SJCRH30 (cell line): ENCODE data around the gene MAML2. TPM values are rescaled to one million over a fixed set of nuclear protein-coding genes. Genes with fewer than 3 reads are reported as not detected.

Experiments used
- DNase-seq, 2 experiments: peaks; one replicate each; pipeline ENCODE4 v3.0.0-alpha.2; 2015 to 2020
- H3K27ac ChIP-seq: fragments of 250-450 bp; sonication (Bioruptor Pico); 2 replicates; pipeline ENCODE4 v1.5.1; 2020; ENCODE audit warnings: mild to moderate bottlenecking, moderate library complexity
- H3K27me3 ChIP-seq: fragments of 250-450 bp; sonication (Bioruptor Pico); 2 replicates; pipeline ENCODE4 v1.5.1; 2020; ENCODE audit warnings: mild to moderate bottlenecking, moderate library complexity
- H3K36me3 ChIP-seq: fragments of 250-450 bp; sonication (Bioruptor Pico); 2 replicates; pipeline ENCODE4 v1.5.1; 2020; ENCODE audit warnings: mild to moderate bottlenecking, moderate library complexity
- H3K4me1 ChIP-seq: fragments of 250-450 bp; sonication (Bioruptor Pico); 2 replicates; pipeline ENCODE4 v1.5.1; 2020; ENCODE audit warnings: mild to moderate bottlenecking, moderate library complexity
- H3K4me3 ChIP-seq: fragments of 250-450 bp; sonication (Bioruptor Pico); 2 replicates; pipeline ENCODE4 v1.5.1; 2020; ENCODE audit warnings: mild to moderate bottlenecking, moderate library complexity
- H3K9me3 ChIP-seq: fragments of 250-450 bp; sonication (Bioruptor Pico); replicated peaks from 2 replicates; pipeline ENCODE4 v1.5.1; 2020; ENCODE audit warnings: mild to moderate bottlenecking, moderate library complexity
- total RNA-seq: library from RNA; depleted of rRNA; stranded (reverse); fragments of >200 nt; shearing (Covaris generic); gene quantifications from 2 replicates; pipeline ENCODE4 v1.2.3, GENCODE V29; 2014

The MAML2 gene
- total RNA-seq, 1 experiment from 2014 or later, result 2.1 TPM

DNA sequence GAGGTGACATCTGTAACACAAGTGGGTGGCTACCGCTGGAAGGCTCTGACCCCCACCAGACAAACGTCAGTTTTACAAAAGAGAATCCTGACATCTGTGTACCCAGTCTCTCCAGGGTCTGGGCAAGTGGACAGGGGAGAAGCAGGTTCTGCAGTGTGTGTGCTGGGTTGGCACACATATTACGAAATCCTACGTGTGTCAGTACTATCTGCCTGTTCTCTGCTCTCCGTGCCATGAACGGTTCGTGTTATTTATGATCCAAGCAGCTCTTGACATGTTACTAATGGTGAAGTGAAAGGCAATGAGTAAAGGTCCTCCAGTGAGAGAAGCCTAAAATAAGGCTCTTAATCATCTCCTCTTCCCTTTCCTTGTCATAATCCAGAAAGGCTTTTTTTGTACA is 217.6 kb downstream of the MAML2 start:
- Histone ChIP-seq H3K9me3 (no peaks in the 10 kb centered on the region), H3K36me3 (no peaks in the 10 kb centered on the region), H3K27ac (no peak overlapping the region), H3K4me1 (peaks cover 11% of the 10 kb centered on the region), H3K4me3 (no peak overlapping the region), H3K27me3 (no peaks in the 10 kb centered on the region)
- DNase-seq, result no peak

DNA sequence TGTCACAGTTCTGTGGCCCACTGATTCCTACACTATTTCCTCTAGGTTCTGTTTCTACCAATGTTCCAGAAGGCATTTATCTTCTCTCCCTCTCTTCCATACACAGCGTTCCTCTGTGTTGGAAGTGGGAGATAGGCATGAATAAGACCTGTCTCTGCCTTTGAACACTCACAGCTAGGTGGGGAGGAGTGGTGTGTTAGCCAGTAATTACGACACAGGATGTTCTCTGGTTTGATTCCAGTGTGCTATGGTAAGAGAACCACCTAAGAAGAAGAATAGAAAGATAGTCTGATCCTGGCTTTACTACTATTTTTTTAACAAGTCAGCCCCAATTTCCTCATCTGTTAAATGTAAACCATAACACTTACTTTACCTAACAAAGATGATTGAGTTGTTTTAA is 218.8 kb downstream of the MAML2 start:
- H3K4me1 ChIP-seq, result peaks cover 11% of the 10 kb centered on the region
- H3K27me3 ChIP-seq, result no peaks in the 10 kb centered on the region
- H3K9me3 ChIP-seq, result no peaks in the 10 kb centered on the region
- H3K4me3 ChIP-seq, result no peak overlapping the region
- H3K36me3 ChIP-seq, result no peaks in the 10 kb centered on the region
- no peak for DNase-seq
- H3K27ac ChIP-seq, result no peak overlapping the region

DNA sequence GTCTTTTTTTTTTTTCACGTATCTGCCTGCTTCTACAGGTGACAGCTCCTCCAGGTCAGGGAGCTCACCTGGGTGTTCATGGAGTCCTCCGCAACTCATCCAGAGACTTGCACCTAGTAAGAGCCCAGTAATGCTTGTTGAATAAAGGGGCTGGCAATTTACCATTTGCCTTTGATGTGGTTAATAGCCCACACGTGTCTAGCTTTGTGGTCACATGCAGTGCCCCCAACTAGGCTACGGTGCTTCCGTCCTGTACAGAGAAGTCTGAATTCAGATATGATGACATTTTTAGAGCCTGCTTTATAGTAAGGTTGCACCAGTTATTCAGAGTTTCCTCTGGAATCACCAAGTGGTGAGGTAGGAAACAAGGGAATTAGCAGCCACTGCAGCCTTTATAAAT is 219.7 kb downstream of the MAML2 start:
- no peaks in the 10 kb centered on the region for H3K9me3 ChIP-seq
- H3K4me1 ChIP-seq, result peaks cover 11% of the 10 kb centered on the region
- no peaks in the 10 kb centered on the region for H3K36me3 ChIP-seq
- no peak for DNase-seq
- no peak overlapping the region for H3K4me3 ChIP-seq
- no peaks in the 10 kb centered on the region for H3K27me3 ChIP-seq
- H3K27ac ChIP-seq, result no peak overlapping the region

DNA sequence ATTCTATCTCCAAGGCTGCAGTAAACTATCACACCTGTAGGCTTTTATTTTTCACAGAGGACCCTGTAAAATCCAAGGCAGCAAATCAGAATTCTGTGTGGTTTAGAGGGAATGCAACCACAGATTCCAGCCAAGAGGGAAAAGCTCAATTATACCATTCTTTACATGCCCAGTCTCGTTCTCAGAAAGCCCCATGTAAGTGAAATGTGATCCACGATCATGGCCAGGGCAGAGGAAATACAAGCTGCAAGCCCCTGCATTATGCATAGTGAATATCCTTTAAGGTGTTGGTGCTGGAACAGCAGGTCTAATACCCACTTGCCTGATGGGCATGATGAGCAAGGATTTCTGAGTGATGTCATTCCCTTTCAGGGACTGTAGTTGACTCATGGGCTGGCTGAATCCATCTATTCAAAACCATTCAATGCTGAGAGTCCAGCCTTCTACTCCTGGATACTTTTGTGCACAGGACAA is 220.4 kb downstream of the MAML2 start:
- peak; percentile 59 to 74 for DNase-seq
- Histone ChIP-seq H3K4me3 (no peak overlapping the region), H3K4me1 (peaks cover 11% of the 10 kb centered on the region), H3K27ac (no peak overlapping the region), H3K9me3 (no peaks in the 10 kb centered on the region), H3K27me3 (no peaks in the 10 kb centered on the region), H3K36me3 (no peaks in the 10 kb centered on the region)

DNA sequence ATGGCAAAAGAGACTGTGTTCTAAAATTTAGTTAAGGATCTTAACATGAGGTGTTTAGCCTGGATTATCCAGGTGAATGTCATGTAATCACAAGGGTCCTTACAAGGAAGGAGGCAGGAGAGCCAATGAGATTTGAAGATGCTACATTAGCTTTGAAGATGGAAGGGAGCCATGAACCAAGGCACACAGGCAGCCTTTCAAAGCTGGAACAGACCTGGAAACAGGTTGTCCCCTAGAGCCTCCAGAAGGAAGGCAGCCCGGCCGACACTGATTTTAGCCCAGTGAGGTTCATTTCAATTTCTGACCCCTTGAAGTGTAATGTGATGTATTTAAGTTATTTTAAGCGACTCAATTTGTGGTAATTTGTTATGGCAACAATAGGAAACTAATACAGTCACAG is 223.8 kb downstream of the MAML2 start:
- Histone ChIP-seq H3K4me3 (no peak overlapping the region), H3K27me3 (no peaks in the 10 kb centered on the region), H3K4me1 (peaks cover 11% of the 10 kb centered on the region), H3K27ac (no peak overlapping the region), H3K36me3 (no peaks in the 10 kb centered on the region), H3K9me3 (no peaks in the 10 kb centered on the region)
- DNase-seq, result no peak

DNA sequence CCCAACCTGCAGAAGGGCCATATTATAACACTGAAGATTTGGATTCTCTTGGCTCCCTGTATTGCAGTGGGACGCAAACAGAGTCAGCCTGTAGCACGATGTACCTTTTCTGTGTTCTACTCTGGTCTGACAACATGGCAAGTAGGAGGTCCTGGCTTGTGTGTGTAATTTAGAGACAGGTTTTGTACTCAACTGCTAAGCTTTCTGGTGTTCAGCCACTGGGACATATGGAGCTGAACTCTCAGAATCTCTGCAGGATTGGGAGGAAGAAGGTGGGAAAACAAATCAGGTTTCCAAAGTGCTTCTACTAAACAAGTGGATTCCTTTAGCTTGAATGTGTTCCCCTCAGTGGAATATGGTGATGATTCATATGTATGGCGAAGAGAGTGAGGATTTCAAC is 226.6 kb downstream of the MAML2 start:
- no peaks in the 10 kb centered on the region for H3K36me3 ChIP-seq
- no peak overlapping the region for H3K27ac ChIP-seq
- H3K27me3 ChIP-seq, result no peaks in the 10 kb centered on the region
- no peaks in the 10 kb centered on the region for H3K9me3 ChIP-seq
- H3K4me1 ChIP-seq, result no peaks in the 10 kb centered on the region; the same call in 1 of the 2 replicates
- no peak for DNase-seq
- no peak overlapping the region for H3K4me3 ChIP-seq

DNA sequence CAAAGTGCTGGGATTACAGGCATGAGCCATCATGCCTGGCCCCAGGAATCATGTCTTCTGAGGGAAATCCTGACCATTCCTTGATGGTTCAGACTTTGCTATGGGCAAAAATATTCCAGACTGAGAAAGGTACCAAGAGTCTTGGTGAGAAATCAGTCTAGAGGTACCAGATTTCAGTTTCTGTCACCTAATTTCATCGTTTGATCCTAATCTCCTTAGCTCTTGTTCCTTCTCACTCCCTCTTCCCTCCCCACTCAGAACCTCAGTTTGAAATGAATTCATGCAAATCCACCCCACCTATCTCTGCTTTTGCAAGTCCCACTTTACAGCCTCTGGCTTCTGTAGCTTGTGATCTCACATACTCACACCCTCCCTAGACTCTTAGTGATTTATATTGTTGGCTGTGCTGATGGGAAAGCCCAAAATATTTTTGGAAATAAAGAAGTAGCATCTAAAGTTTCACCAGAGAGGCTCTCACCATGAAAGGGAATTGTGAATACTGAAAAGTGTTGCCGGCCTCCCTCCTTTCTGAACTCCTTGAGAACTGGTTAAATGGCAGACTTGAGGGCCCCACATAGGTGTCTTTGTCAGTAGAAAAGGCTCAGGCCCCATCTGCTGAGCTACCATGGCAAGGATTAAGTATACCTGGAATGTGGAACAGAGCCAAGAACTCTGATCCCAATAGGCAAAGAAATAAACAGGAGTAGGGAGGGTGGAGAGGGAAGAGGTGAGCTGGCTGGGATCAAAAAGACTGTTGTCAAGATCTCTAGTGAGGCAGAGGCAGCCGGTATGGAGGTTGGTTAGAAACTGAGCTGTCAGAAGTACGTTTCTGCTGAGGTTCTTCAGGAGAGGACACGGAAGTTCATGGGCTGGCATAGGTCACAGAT is 228.6 kb downstream of the MAML2 start:
- H3K27me3 ChIP-seq, result no peaks in the 10 kb centered on the region
- H3K4me3 ChIP-seq, result no peak overlapping the region
- H3K27ac ChIP-seq, result no peak overlapping the region
- DNase-seq, result no peak
- no peaks in the 10 kb centered on the region for H3K36me3 ChIP-seq
- no peaks in the 10 kb centered on the region for H3K4me1 ChIP-seq
- no peaks in the 10 kb centered on the region for H3K9me3 ChIP-seq

DNA sequence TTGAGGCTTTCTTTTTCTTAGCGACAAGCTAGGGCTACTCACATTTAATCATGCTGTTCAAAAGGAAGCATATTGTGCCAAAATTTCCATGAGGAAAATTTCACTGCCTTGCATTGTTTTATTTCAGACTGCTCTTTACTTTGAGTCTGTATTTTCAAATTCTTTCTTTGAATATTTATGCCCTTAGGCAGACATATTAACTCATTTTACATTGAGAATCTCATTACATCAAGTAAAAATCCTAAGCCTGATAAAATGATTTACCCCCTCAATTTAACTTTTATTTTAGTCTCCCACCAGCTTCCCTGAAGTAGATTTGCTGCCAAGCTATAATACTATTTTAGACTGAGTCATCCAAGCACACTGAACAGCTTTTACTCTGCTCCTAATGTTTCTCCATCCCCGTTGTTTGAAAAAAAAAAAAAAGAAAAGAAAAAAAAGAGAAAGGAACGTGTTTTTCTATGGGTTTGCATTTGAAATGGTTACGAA is 229.8 kb downstream of the MAML2 start:
- H3K27ac ChIP-seq, result no peak overlapping the region

DNA sequence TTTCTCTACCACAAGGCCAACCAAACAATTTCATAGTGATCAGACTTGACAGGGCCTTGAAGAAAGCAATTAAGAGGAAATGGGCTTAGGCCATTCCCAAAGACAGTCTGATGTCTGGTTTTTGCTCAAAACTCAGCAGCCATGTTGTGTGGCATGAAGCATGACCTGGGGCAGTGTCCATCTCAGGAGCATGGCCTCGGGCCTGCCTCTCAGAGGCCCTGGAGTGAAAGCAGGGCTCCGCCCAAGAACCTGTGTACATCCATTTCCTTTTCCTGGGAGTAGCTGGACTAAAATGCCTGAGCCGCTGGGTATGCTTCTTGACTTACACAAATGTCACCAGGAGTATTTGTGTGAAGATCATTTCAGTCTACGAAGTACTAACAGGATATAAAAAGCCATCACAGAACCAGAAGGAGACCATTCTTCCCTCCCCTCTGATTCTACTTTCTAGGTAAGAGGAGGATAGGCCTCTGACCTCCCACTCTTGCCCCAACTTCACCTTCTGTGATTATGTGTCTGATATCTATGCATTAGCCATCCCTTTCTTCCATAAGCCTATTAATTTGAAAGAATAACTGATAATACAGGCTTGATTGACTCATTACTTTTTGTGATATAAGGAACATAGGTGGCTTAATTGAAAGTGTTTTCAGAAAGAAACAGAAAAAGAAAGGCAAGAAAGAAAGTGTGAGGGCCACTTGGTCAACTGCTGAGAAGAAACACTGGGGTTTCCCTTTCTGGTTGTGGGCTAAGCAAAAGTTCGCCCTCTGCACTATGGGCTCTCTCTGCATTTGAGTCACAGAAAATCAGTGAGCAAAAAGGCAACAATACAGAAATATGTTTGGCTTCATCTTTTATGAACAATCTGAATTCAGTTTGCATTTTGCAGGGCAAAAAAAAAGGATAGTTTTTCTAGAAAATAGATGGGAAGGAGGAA is 230.5 kb downstream of the MAML2 start:
- H3K4me3 ChIP-seq, result no peak overlapping the region
- H3K36me3 ChIP-seq, result no peaks in the 10 kb centered on the region
- no peaks in the 10 kb centered on the region for H3K4me1 ChIP-seq
- no peaks in the 10 kb centered on the region for H3K9me3 ChIP-seq
- H3K27me3 ChIP-seq, result no peaks in the 10 kb centered on the region
- no peak for DNase-seq
- H3K27ac ChIP-seq, result no peak overlapping the region

More for the DNA sequence above, 229.8 kb downstream of the MAML2 start:
- no peak for DNase-seq
- no peaks in the 10 kb centered on the region for H3K4me1 ChIP-seq
- no peaks in the 10 kb centered on the region for H3K9me3 ChIP-seq
- H3K4me3 ChIP-seq, result no peak overlapping the region
- H3K36me3 ChIP-seq, result no peaks in the 10 kb centered on the region
- no peaks in the 10 kb centered on the region for H3K27me3 ChIP-seq

DNA sequence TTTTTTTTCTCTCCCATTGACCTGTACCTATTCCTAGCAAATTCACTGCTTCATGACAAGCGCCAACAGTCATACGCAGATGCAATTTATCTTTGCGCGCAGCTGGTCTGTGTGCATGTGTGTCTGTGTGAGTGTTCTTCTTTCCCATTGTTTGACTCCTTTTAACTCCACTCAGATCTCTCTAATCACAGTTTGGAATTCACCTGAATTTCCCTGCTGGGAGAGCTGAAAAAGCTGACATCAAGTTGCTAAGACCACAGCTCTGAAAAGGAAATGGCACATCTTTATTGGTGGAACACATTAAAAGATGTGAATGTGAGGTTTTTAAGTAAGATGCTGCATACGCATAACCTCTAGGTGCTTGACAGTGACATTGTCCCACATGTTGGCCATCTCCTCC is 231.7 kb downstream of the MAML2 start:
- Histone ChIP-seq H3K36me3 (no peaks in the 10 kb centered on the region), H3K9me3 (no peaks in the 10 kb centered on the region), H3K27me3 (no peaks in the 10 kb centered on the region), H3K4me3 (no peak overlapping the region), H3K4me1 (no peaks in the 10 kb centered on the region), H3K27ac (no peak overlapping the region)
- DNase-seq, result no peak

DNA sequence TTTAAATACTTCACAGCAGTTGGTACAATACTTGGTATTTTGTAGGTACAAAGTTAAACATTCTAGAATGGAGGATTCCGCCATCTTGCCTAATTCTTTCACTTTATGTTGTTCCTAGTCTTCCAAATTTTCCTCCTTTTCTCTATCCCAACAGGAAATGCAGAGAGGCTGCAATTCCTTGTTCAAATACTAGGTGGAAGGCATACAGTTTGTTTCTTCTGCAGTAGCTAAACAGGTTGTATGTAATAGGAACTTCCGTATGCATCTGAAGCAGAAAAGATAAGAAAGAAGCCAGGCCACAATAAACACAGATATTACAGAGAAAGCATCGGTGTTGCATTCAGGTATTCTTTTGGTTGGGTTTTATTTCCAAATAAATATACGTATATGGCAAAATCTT is 232.7 kb downstream of the MAML2 start:
- Histone ChIP-seq H3K27me3 (no peaks in the 10 kb centered on the region), H3K27ac (no peak overlapping the region), H3K4me3 (no peak overlapping the region), H3K36me3 (no peaks in the 10 kb centered on the region), H3K9me3 (no peaks in the 10 kb centered on the region), H3K4me1 (peaks cover 3% of the 10 kb centered on the region)
- DNase-seq, result no peak

DNA sequence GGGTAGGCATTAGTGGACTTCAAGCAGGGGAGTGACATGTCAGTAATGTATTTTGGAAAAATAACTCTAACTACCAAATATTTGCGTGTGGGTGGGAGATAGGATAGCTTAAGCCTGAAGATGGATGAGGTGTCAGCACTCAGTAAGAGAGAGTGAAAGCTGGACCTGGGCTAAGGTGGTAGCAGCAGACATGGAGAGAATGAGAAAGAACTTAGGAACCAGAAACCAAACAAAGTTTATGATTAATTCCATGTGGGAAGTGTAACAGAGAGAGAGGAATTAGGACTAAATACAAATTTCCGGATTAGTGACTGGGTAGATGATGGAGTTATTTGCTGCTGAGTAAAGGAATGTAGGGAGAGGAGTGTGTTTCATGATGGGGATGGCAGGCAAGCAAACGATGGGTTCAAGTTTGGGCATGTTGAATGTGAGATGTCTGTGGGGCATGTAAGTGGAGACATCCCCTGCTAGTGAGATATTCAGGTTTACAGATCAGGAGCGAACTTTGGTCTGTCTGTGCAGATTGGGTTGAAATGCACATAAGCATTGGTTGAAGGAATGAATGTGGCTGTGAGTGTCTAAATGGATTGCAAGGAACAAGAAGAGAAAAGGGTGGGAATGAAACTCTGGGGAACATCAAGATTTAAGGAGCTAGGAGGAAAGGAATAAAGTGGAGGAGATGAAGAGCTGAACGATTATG is 233.5 kb downstream of the MAML2 start:
- no peaks in the 10 kb centered on the region for H3K9me3 ChIP-seq
- H3K4me3 ChIP-seq, result no peak overlapping the region
- no peaks in the 10 kb centered on the region for H3K27me3 ChIP-seq
- H3K27ac ChIP-seq, result no peak overlapping the region
- H3K4me1 ChIP-seq, result peaks cover 10% of the 10 kb centered on the region
- no peaks in the 10 kb centered on the region for H3K36me3 ChIP-seq
- no peak for DNase-seq

DNA sequence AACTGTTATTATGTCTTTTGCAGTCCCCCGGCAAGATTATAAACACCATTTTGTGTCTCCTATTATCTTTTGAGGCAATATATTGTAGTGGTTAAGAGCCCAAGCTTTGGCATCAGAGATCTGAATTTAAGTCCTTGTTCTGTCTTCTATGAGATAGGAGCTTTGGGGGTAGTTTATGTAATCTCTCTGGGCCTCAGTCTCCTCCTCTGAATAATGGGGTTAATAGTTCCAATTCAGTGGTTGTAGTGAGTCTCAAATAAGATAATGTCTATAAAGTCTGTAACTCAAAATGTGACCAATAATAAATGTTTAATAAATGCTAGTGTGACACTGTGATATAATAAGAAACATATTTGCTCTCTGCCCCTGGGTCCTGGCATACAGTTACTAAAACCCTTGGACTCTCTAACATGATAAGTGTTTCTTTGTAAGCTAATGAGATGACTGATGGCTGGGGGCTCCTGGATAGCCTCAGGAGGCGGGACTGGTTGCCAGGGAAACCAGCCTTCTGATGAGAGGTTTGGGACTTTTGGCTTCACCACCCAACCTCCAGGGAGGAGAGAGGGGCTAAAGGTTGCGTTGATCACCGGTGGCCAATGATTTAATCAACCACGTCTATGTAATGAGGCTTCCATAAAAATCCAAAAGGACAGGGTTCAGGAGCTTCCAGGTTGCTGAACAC is 235.7 kb downstream of the MAML2 start:
- Histone ChIP-seq H3K27ac (no peak overlapping the region), H3K9me3 (no peaks in the 10 kb centered on the region), H3K4me1 (peaks cover 20% of the 10 kb centered on the region), H3K4me3 (no peak overlapping the region), H3K27me3 (no peaks in the 10 kb centered on the region), H3K36me3 (no peaks in the 10 kb centered on the region)
- DNase-seq, result no peak

DNA sequence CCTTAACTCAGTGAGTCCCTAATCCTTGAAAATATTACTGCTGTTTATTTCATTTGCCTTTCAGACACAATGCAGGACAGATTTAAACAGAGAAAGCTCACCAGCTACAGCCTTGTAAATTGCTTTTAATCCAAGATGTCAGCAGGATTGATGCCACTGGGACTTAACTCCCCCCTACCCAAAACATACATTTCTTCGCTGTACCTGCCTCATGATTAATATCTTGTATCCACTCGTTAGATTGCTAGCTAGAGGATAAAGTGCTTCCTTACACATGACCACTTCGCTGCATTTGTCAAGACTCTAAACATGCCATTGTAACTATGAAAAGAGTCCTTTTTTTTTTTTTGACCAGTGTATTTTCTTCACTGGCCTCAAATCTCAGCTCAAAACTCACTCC is 236.3 kb downstream of the MAML2 start:
- no peak overlapping the region for H3K4me3 ChIP-seq
- peaks cover 22% of the 10 kb centered on the region for H3K4me1 ChIP-seq
- H3K36me3 ChIP-seq, result no peaks in the 10 kb centered on the region
- no peak overlapping the region for H3K27ac ChIP-seq
- H3K9me3 ChIP-seq, result no peaks in the 10 kb centered on the region
- DNase-seq, result no peak
- H3K27me3 ChIP-seq, result no peaks in the 10 kb centered on the region
